ENCODE measurements around the gene ENOPH1.
"Not testable (repeated sequence)": the region's sequence is repeated elsewhere in the genome, so short reads cannot be mapped to it uniquely, and the experiment has no call there.

Gene ENOPH1

DNA sequence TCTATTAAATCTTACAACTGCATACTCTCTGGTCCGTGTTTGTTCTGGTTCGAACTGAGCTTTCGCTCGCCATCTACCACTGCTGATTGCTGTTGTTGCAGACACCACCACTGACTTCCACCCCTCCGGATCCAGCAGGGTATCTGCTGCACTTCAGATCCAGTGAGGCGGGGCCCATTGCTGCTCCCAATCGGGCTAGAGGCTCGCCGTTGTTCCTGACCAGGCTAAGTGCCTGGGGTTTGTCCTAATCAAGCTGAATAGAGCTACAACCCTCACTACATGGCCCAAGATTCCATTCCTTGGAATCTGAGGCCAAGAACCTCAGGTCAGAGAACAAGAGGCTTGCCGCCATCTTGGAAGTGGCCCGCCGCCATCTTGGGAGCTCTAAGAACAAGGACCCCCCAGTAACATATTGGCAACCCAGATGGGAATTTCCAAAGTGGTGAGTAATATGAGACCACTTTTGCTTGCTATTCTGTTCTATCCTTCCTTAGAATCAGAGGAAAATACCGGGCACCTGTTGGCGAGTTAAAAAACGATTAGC, 43.3 kb downstream of the ENOPH1 start:
- DNase-seq: no peak

DNA sequence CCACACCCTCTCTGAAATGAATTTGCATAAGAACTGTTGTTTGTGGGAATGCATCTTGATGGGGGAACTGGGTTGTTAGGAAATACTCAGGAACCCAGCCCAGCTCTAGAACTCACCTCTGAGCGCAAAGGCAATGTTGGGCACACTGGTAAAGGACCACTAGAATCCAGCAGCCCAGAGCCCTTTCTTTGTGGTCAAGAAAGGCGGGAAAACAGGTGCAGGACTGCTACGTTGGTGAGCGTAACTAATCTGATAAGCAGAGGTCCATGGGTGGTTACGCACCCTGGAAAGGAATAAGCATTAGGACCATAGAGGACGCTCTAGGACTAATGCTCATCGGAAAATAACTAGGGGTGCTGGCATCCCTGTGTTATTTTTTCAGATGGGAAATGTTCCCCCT, 45.5 kb downstream of the ENOPH1 start:
- not testable (repeated sequence) for DNase-seq

DNA sequence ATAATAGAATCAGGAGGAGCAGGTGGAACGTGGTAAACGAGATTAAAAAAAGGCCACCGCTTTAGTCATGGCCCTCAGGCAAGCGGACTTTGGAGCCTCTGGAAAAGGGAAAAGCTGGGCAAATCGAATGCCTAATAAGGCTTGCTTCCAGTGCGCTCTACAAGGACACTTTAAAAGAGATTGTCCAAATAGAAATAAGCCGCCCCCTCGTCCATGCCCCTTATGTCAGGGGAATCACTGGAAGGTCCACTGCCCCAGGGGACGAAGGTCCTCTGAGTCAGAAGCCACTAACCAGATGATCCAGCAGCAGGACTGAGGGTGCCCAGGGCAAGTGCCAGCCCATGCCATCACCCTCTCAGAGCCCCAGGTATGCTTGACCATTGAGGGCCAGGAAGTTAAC, 47.1 kb downstream of the ENOPH1 start:
- not testable (repeated sequence) for DNase-seq

DNA sequence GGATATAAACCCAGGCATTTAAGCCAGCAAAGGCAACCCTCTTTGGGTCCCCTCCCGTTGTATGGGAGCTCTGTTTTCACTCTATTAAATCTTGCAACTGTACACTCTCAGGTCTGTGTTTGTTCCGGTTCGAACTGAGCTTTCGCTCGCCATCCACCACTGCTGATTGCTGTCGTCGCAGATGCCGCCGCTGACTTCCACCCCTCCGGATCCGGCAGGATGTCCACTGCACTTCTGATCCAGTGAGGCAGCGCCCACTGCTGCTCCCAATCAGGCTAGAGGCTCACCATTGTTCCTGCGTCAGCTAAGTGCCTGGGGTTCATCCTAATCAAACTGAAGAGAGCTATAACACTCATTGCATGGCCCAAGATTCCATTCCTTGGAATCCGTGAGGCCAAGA, 49.2 kb downstream of the ENOPH1 start:
- DNase-seq: no peak

DNA sequence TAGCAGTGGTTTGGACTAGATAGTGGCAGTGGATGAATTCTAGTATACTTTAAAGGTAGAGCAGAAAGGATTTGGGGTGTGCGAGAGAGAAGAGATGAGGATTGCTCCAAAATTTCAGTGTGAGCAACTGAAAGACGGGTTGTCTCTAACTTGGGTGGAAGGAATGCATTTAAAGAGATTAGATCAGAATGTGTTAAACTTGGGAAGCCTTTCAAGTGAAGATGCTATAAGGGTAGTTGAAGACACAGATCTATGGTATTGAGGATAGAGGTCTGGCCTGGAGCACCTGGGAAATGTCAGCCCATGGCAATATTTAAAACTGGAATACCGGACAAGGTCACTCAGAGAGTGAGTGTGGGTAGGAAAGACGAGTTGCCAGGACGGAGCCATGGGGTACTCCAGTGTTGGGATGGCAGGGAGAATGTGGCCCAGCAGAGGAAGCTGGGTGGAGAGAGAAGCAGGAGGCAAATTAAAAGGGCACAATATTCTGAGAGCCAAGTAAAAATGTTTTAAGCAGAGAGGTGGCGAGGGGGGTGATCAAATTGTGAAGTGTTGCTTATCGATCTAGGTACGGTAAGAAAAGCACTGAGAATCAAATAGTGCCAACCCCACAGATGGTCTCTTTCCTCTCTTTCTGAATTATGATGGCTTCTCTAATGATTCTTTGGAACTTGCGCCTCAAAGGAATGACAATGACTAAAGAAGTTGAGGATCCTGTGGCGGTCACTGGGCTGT, 50.5 kb downstream of the ENOPH1 start:
- no peak for DNase-seq

DNA sequence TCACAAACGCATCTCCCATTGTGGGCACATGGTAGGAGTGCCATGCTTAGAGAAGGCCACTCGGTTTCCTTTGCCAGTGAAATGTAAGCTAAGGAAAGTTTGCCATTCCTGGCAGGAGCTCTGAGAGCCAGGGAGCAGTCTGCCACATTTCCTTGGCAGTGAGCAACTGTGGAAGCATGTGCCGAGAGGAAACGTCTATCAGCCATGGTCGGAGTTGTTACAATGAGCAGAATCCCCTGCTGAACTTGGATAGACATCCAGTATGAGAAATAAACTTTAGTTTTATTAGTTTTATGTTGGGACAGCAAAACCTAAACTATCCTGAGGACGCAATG, 51.1 kb downstream of the ENOPH1 start:
- DNase-seq: no peak

DNA sequence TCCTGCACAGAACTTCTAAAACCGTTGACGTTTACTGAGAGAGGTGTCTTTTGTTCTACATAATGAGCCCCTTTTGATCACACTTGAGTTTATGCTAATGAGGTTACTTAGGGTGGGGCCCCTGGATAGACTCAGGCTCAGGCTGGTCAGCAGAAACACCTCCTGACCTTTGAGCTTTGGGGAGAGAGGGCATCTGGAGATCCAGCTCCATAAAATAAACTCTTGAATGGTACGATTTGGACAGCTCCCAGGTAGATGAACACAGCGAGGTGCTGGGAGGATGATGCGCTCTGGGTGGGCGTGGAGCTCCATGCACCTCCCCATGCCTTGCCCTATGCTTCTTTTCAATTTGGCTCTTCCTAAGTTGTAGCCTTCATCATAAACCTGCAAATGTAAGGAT, 52.0 kb downstream of the ENOPH1 start:
- no peak for DNase-seq

DNA sequence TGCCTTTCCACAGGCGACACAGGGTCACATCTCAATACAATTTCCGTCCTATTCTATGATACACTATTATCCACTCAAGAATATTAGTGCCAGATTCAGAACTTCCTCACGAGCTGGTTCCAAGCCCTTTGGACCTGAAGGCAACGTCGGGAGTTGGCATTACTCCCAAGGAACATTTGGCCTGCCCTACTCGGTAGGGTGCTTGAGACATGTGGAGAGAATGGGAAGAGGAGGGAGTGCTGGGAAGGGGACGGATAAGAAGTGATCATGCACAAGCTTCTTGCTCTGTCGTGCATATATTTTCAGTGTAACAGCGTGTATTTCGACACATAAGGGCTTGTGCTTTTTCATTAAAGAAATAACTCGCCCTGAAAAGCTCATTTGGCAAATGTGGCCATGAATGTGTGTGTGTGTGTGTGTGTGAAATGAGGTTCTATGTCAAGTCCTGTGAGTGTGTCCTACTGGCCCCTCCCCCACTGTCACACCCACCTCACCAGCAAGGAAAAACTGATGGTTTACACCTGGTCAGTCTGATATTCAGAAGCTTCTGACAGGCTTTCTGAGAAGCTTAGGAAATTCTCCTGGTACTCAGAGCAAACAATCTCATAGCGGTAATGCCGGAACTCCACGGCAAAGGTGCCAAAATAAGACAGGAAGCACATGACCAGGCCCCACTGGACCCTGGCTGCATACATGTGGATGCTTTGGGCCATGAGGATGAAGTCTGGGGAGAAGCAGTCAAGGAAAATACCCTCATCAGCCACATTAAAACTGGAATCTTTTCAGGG, 54.8 kb downstream of the ENOPH1 start:
- DNase-seq: no peak

DNA sequence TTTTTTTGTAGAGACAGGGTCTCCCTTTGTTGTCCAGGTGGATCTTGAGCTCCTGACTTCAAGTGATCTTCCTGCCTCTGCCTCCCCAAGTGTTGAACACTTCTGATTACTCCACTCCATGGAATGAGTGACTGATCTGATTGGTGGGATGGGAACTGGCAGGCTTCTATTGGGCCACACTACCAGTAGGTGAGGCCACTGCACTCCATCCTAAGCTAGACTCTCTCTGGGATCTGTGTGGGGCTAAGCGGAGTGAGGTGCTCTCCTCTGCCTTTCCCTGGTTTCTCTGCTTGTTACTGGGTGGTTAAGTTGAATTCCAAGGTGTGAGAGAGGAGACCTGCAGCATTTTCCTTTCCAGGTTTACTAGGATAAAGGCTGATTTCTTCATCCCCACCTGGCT, 58.7 kb downstream of the ENOPH1 start:
- DNase-seq: no peak

DNA sequence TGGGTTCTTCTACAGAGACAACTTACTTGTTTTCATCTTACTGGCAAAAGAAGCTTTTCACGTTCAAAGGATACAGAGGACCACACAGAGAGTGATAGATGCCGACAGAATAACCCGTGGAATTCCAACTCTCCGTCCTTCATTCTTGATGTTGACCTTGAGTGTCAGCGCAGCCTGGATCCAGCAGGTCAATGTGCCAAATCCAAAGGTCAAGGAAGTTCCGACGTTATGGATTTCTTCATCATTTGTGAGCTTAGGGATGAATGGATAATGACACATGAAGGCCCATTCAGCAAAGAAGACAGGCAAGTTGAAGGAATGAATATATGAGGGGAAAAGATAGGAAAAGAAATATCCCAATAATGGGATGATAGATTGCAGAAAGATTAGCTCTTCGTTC, 59.6 kb downstream of the ENOPH1 start:
- DNase-seq: no peak

DNA sequence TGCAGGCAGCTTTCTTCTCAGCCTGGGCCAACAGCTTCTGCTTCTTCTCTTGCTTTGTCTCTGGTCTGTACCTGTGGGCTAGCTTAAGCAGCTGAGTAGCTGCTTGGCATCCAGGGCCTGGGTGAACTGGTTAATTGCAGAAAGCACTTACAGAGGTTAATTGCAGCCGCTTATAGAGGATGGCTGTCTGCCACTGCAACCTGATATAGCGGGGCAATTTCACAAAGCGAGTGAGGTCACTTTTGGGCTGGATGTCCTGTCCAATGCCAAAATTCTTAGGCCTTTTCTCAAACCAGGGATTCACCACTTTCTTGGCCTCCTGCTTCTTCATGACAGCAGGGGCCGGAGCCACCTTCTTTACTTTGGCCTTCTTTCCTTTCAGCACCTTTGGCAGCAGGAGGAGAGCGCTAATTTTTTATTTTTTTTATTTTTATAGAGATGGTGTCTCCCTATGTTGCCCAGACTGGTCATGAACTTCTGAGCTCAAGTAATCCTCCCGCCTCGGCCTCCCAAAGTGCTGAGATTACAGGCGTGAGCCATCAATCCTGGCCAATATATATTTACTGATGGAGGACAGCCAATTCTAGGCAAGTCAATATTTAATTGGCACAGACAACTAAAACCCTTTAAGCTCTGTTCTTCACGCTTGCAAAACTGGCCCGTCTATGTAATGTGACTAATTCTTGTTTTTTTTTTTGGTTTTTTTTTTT, 61.0 kb downstream of the ENOPH1 start:
- DNase-seq: no peak

DNA sequence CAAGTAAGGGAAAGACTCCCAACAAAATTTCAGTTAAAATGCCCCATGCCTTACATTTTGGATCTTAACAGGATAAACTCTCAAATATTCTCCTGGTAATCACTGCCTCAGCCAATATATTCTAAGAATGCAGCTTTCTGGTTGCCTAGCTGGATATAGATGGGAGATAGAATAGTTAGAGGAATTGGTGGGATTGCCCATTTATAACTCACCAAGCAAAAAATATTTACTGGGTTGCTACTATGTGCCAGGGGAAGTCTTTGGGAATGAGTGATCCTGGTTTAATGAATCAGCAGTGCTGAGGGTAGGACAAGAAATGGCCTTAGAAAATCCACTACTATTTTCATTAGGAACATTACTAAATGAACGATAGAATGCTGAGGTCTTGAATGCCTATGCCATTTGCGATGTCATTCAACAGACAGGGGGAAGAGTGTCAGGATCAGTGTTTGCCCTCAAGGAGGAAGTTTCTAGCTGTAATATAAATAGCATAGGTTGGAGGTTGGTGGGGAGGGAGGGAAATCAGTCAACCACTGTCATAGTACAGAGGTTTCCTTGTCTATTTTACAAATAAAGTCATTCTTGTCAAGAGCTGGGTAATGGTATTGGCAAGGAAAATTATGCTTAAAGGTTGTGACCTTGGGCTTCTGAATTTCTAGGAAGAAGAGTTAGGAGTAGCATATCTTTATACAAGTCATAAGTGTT, 63.5 kb downstream of the ENOPH1 start:
- no peak for DNase-seq

DNA sequence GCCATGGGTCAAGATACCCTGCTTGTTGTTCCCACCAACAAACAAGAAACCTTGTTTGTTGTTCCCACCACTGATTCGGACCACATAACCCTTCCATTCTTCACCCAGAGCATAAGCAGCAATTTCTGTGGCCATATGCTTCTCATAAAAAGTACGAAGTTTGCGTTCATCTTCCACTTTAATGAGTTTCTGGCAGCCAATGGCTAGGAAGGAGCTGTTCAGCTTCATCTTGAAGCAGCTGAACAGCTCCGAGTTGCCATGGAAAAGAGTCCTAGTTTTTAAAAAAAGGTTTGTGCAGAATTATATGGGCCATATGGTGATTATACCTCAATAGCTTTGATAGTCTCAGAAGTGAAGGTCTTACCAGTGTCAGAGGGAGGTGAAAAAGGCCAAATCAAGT, 65.3 kb downstream of the ENOPH1 start:
- DNase-seq: no peak

DNA sequence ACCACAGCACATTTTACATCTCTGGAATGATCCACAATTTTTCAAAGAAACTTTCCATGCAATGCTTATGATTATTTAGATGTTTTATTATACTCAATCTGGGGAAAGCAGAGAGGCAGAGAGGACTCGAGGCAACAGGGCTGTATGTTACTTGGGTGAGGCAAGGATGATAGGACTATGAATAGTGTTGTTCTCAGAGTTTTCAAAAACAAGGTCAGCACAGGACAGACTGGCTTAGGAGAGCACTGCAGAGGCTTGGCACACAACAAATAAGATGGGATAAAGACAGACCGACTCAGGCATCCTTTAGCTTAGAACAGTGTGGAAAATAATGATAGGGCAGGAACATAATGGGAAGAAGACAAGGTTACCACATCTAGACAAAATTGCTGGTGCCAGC, 66.0 kb downstream of the ENOPH1 start:
- DNase-seq: no peak

DNA sequence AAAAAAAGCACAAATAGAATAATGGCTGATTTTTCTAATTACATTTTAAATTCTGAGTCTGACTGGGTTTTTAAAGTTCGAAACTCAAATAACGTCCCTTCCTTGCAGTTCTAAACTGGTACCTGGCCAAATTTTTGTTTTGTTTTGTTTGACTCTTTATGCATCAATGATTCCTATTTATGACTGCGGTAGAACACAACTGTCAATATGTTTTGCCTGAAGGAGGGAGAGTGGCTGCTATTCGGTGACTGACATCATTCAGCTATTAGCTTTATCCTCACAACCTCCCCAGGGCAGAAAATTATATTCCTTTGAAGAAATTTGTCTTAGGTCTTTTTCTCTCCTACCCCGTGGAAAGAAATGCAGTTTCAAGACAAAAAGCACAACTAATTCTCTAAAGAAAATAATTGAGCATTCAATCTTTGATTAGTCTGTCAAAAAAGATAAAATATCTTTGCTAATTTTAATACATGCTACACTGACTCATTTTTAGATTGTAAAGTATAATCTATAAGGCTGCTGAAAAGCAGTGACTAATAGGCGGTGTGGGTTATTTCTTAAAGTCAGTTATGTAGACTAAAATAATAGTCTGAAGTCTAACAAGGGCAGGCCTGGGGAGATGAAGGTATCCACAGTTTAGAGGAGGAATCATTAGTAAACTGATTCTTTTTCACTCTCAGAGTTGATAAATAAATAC, 69.5 kb downstream of the ENOPH1 start:
- DNase-seq: no peak

DNA sequence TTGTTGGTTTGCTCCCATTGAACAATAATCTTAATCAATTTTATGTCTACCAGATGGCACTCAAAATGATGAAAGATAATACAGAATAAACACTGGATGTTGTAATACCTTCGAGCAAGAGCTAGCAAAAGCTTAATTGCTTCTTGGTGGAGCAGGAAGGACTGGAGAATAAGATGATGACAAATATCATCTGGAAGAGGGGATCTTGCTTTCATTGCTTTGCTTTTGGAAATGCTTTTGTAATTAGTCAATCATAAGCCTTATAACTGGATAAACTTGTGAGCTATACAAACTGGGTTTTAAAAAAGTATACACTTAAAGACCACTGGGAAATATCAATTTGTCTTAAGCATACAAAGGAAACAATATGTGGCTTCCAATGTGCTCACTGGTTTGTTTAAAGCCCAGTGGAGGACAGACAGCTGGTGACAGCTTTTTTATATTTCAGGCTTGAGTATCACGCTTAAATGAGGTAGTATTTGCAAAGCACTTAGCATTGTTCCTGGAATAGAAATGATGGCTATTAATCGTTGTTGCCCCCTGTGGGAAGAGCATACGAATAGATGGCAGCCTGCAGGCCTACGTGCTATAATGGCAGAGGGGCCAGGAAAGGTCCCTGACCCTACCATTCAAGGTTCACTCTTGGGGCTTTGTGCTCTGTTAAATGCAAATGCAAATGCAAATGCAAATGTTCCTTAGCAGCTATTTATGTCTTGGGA, 70.2 kb downstream of the ENOPH1 start:
- DNase-seq: no peak

DNA sequence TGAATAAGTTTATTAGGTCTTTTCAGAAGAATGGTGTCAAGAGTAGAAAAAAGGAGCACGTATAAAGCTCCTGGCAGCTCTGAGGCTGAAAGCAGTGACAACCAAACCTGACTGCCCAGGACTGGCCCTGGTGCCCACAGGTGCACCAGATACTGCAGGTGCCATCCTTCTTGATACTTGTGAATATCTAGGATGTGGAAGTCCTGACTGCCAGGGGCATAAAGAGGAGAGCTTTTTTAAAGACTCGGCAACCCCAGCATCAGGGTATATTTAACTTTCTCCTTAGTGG, 70.7 kb downstream of the ENOPH1 start:
- DNase-seq: no peak

DNA sequence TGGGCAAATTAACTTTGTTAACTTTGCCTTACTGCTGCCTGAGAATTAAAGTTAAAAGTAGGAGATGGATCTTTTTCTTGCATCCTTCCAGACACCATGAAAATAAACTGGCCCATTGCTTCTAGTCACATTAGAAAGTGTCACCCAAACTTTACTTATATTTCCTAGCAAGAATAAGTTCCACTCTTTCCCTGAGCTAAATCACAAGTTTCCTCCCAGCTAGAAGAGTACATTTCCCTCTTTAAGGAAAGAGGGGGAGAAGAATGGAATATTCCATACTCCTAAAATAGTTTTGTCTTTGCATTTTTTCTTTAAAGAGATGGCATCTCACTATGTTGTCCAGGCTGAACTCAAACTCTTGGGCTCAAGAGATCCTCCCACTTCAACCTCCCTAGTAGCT, 77.6 kb downstream of the ENOPH1 start:
- DNase-seq: no peak

DNA sequence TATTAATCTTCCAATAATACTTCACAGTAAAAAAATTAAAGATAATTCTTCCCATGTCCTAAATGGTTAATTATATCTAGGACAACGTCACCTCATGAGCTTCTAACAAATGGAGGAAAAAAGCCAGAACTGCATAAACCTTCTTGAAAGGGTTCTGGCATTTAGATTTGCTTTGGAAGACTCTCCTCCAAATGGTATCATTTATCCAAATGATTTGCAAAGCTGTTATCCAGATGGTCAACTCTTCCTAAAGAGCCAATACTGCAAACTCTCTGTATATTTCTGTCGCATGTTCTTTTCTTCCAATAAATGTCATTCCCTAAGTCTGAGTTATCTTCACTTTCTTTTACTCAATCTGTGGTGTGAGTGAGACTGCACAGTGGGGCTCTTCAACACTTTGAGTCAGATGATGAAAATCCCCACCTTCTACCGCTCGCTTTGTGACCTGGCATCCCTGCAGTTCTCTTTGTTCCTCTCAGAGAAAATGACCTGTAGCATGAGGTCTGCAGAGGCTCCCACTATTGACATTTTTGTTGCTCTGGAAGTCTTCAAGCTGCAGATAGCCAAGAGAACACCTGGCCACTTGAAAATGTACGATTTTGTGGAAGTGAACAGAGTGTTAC, 78.5 kb downstream of the ENOPH1 start:
- DNase-seq: peak in 1 of 2 donors; percentile 19

DNA sequence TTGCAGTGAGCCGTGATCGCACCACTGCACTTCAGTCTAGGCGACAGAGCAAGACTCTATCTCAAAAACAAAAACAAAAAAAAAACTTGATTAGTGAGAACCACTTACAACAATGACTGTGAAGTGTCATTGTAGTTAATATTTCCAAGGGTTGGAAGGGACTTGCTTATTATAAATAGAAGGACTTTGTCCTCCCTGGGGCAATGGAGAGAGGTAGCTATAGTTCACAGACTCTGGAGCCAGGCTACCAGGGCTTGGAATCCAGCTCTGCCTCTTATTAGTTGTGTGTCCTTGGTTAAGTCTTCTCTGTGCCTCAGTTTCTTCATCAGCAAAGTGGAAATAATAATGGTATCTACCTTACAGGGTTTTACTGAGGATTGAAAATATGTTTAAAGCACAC, 79.8 kb downstream of the ENOPH1 start:
- DNase-seq: no peak

Measured in hippocampal formation (tissue), 2 donors.